Measurements from ENCODE around the gene ZP1.

- no peak for TF ChIP-seq CTCF (IDR thresholded peaks at IDR 0.05)
- TF ChIP-seq POLR2A (IDR thresholded peaks at IDR 0.05): no peak
- TF ChIP-seq POLR2AphosphoS5 (IDR thresholded peaks at IDR 0.05): no peak
- no peak for TF ChIP-seq EP300 (IDR thresholded peaks at IDR 0.05; ENCODE audit: low read depth)
Observed at GRCh38 chr11:60864856-60865513, 2.4 kb upstream of the ZP1 start.
